HepG2 (cell line): ENCODE measurements around the gene ERFL. TPM values are rescaled to one million over a fixed set of nuclear protein-coding genes. Genes with fewer than 3 reads are reported as not detected.
A peak's percentile ranks its signal among the peaks of the same experiment; 100 is the strongest.

Source experiments
- ATAC-seq: fragments of 200-7000 bp; cut with Tn5 transposase; 3 replicates; pipeline ENCODE4 v1.9.1; 2020; ENCODE audit warnings: mild to moderate bottlenecking, moderate library complexity
- BruUV-seq: library from RNA; stranded (reverse); fragments of 400-500 nt; replicated peaks from 2 replicates; lab custom pipeline; 2021; lab: Mats Ljungman, UMichigan
- CTCF ChIA-PET: fragments of 300-600 bp; formaldehyde crosslinking; extraction: SDS; loops from one replicate; lab custom pipeline; 2021; ENCODE audit warnings: low total read pairs, inconsistent platforms, low intra/inter-chr PET ratio; lab: Yijun Ruan, JAX
- POLR2A ChIA-PET: fragments of 350-600 bp; sonication (Branson Sonifier 250); formaldehyde crosslinking; loops from one replicate; lab custom pipeline; 2020; ENCODE audit warnings: antibody characterized with exemption, inconsistent platforms; lab: Yijun Ruan, JAX
- DNase-seq: peaks from one replicate; pipeline ENCODE4 v3.0.0-alpha.2; 2015; ENCODE audit warnings: low spot score
- FAIRE-seq: peaks from 3 replicates; lab custom pipeline; 2011; peaks lifted over from hg19 to GRCh38; lab: Jason Lieb, UNC
- H2AFZ ChIP-seq: one replicate; pipeline ENCODE4 v1.6.1; 2011; ENCODE audit warnings: low read length, inconsistent platforms
- H3K27ac ChIP-seq: fragments of 300-600 bp; 3 replicates; pipeline ENCODE4 v1.8.0; 2011; ENCODE audit warnings: mixed run types, mild to moderate bottlenecking, mixed read lengths, low read length, inconsistent platforms; ENCODE audit not compliant: insufficient read depth; ENCODE audit errors: extremely low read length
- H3K27me3 ChIP-seq, 2 experiments: fragments of 200-600 bp in 1 of 2; 2 replicates in 1 of 2; 3 replicates in 1 of 2; pipeline versions ENCODE4 v1.6.0 to v1.8.0; 2011; ENCODE audit warnings: low read length in 2 of 2, mild to moderate bottlenecking in 2 of 2, moderate library complexity in 2 of 2, inconsistent platforms in 1 of 2; ENCODE audit not compliant: insufficient read depth in 2 of 2, control insufficient read depth in 1 of 2
- H3K36me3 ChIP-seq, 2 experiments: fragments of 200-600 bp in 1 of 2; replicated peaks in 1 of 2; 2 replicates in 1 of 2; 3 replicates in 1 of 2; pipeline versions ENCODE4 v1.5.1 to v1.8.0; 2011; ENCODE audit warnings: low read length in 2 of 2, inconsistent platforms in 1 of 2; ENCODE audit not compliant: insufficient read depth in 2 of 2, control insufficient read depth in 1 of 2
- H3K4me1 ChIP-seq: 2 replicates; pipeline ENCODE4 v1.5.1; 2012; ENCODE audit warnings: low read length, inconsistent platforms; ENCODE audit not compliant: insufficient read depth
- H3K4me2 ChIP-seq: 2 replicates; pipeline ENCODE4 v1.6.0; 2011; ENCODE audit warnings: low read depth, low read length, inconsistent platforms
- H3K4me3 ChIP-seq, 3 experiments: fragments of 200-600 bp in 1 of 3; sonication (generic), shearing (Covaris generic) in 1 of 3; replicated peaks in 1 of 3; 2 replicates each; pipeline ENCODE4 v1.5.1; 2011 to 2016; ENCODE audit warnings: low read length in 3 of 3, inconsistent platforms in 2 of 3, low read depth in 2 of 3, mild to moderate bottlenecking in 2 of 3, control low read depth in 1 of 3, mixed read lengths in 1 of 3; ENCODE audit not compliant: insufficient read depth in 1 of 3
- H3K79me2 ChIP-seq: one replicate; pipeline ENCODE4 v1.6.1; 2011; ENCODE audit warnings: low read length, inconsistent platforms; ENCODE audit not compliant: insufficient read depth
- H3K9ac ChIP-seq: 2 replicates; pipeline ENCODE4 v1.6.0; 2011; ENCODE audit warnings: mild to moderate bottlenecking, low read depth, low read length, inconsistent platforms; ENCODE audit not compliant: insufficient read depth
- H3K9me3 ChIP-seq: 2 replicates; pipeline ENCODE4 v1.5.1; 2012; ENCODE audit warnings: mild to moderate bottlenecking, low read length
- H4K20me1 ChIP-seq: 2 replicates; pipeline ENCODE4 v1.6.0; 2011; ENCODE audit warnings: inconsistent platforms, mild to moderate bottlenecking, low read length, moderate library complexity; ENCODE audit not compliant: insufficient read depth
- MTERF4 ChIP-seq: sonication (generic); formaldehyde crosslinking; IDR thresholded peaks from 2 replicates; pipeline ENCODE4 v1.8.0; 2023; ENCODE audit warnings: mild to moderate bottlenecking, missing genetic modification reagents
- NAIF1 ChIP-seq: sonication (generic); formaldehyde crosslinking; IDR thresholded peaks from 2 replicates; pipeline ENCODE4 v1.5.0; 2020; ENCODE audit warnings: mild to moderate bottlenecking, missing genetic modification reagents, borderline replicate concordance
- NFKBIZ ChIP-seq: IDR thresholded peaks from 2 replicates; pipeline ENCODE4 v1.6.1; 2018; ENCODE audit warnings: missing genetic modification reagents, missing compliant biosample characterization
- POLR2A ChIP-seq, 2 experiments: IDR thresholded peaks; 2 replicates each; pipeline ENCODE4 v1.6.1; 2011; ENCODE audit warnings: low read depth in 2 of 2, low read length in 2 of 2, mild to moderate bottlenecking in 1 of 2, moderate library complexity in 1 of 2; ENCODE audit not compliant: insufficient read depth in 1 of 2
- STAG1 ChIP-seq: sonication (generic); formaldehyde crosslinking; IDR thresholded peaks from 2 replicates; pipeline ENCODE4 v1.4.0; 2020; ENCODE audit warnings: missing genetic modification reagents
- ZEB1 ChIP-seq: IDR thresholded peaks from 2 replicates; pipeline ENCODE4 v1.6.1; 2012; ENCODE audit warnings: mild to moderate bottlenecking, low read depth, inconsistent platforms; ENCODE audit not compliant: insufficient replicate concordance
- ZKSCAN8 ChIP-seq: IDR thresholded peaks from 2 replicates; pipeline ENCODE4 v1.6.1; 2016; ENCODE audit warnings: borderline replicate concordance, missing genetic modification reagents, missing compliant biosample characterization
- ZNF292 ChIP-seq: sonication (generic); formaldehyde crosslinking; IDR thresholded peaks from 2 replicates; pipeline ENCODE4 v1.8.1; 2022; ENCODE audit warnings: mild to moderate bottlenecking, low read depth, missing genetic modification reagents, borderline replicate concordance
- WGBS: methylation state at CpG from one replicate; pipeline ENCODE4 v1.1.6; 2017; ENCODE audit warnings: low lambda C conversion rate; 5-methylcytosine and 5-hydroxymethylcytosine counted together
- in situ Hi-C: cut with HindIII; loops from 2 replicates; pipeline ENCODE4 v1.10.0; 2017; ENCODE audit warnings: low pct_unique_long_range_greater_than_20kb; ENCODE audit not compliant: extremely low pct_ligation_motif_present
- intact Hi-C: fragments of 100-400 bp; cut with micrococcal nuclease; formaldehyde crosslinking; loops from one replicate; pipeline ENCODE4 v1.10.0; 2022; ENCODE audit not compliant: unreplicated experiment
- microRNA-seq: library from miRNA; unstranded; fragments of <30 nt; microRNA quantifications from one replicate; pipeline ENCODE4, GENCODE V29; 2020
- polyA plus RNA-seq, 8 experiments: library from polyadenylated mRNA; depleted of rRNA in 3 of 8; stranded (reverse) in 7 of 8; unstranded in 1 of 8; fragments of >200 nt; fragmentation: Illumina TruSeq in 4 of 8; extraction: Trizol in 4 of 8; gene quantifications; 2 replicates each; pipeline versions ENCODE4 v1.2.1 to v1.2.3, GENCODE V29; 2011 to 2016; ENCODE audit warnings: low read depth in 4 of 8, missing spikeins in 1 of 8, mixed read lengths in 1 of 8; ENCODE audit not compliant: insufficient read depth in 1 of 8
- small RNA-seq, 3 experiments: library from RNA; depleted of rRNA; stranded (forward); fragments of <200 nt; gene quantifications; one replicate each; pipeline ENCODE3, GENCODE V24; 2012; ENCODE audit warnings: low read depth in 2 of 3, low replicate concordance in 1 of 3; ENCODE audit not compliant: insufficient read length in 3 of 3, insufficient read depth in 2 of 3
- total RNA-seq, 5 experiments: library from RNA; depleted of rRNA; stranded (reverse); fragments of >200 nt; fragmentation: Illumina TruSeq; extraction: Trizol; gene quantifications; 2 replicates each; pipeline ENCODE4 v1.2.3, GENCODE V29; 2016; ENCODE audit warnings: low read depth in 1 of 5

Gene ERFL
- total and polyA plus RNA-seq, 2 of the 13 experiments (the other 11 are each of a cell fraction or from before 2014, with no cell fraction given), result not detected

- Histone ChIP-seq H3K27ac (no peak overlapping the region), H3K9me3 (no peaks in the 10 kb centered on the region), H3K79me2 (peaks cover 41% of the 10 kb centered on the region), H3K27me3 (peaks cover 0 to 12% of the 10 kb centered on the region in 2 experiments; a peak in 2 of 5 replicates), H3K36me3 (peaks cover 15 to 35% of the 10 kb centered on the region in 2 experiments), H4K20me1 (peaks cover 34% of the 10 kb centered on the region), H3K4me3 (peak overlapping the region; percentile 17 to 99 (median 27); a peak in 3 of 6 replicates), H3K9ac (peak overlapping the region; percentile 40), H3K4me1 (peaks cover 38% of the 10 kb centered on the region), H2AFZ (no peak overlapping the region), H3K4me2 (peak overlapping the region; percentile 66)
- in situ Hi-C loops, result no loop called here
- ATAC-seq (no peak), FAIRE-seq (no peak), DNase-seq (no peak)
- BruUV-seq, result no TSS peak
- POLR2A ChIA-PET, result interaction anchor here (0.6 to 3.6 kb wide), 15 partner anchors 12 to 1511 kb away, joined by 3 to 72 read pairs (median 4); partner anchors contain the start of genes C19orf47, DMAC2, HNRNPUL1 and PLD3
- TF ChIP-seq ZEB1 (peak; percentile 50), NFKBIZ (no peak), ZNF292 (CRISPR knock-in tag) (0 out of 2 replicates have a peak, but pooled peaks have one; percentile 18), ZKSCAN8 (CRISPR knock-in tag) (no peak), MTERF4 (CRISPR knock-in tag) (no peak), STAG1 (CRISPR knock-in tag) (peak; percentile 41; the same call in 1 of the 2 replicates), POLR2A (IDR thresholded peaks at IDR 0.05; ENCODE audit: insufficient read depth in 1 of 2, low read depth in 2 of 2, low read length in 2 of 2) (peak in 1 of 2 experiments; percentile 45; a peak in 1 of 4 replicates), NAIF1 (CRISPR knock-in tag) (no peak)
- intact Hi-C loops, result no loop called here
- 9% methylated on average over 8 of the region's 8 CpGs for WGBS
- CTCF ChIA-PET, result interaction anchor here (1.3 kb wide), 1 partner anchor 75 kb away, joined by 4 read pairs; no protein-coding TSS in a partner anchor
These were observed 69.0 kb downstream of the ERFL start for GRCh38 chr19:41859213-41859617.

Small RNA genes lying within 50 kb of the gene (microRNA-seq; reads per million reads assigned to microRNA genes)
- gene MIR6797, result 0.85 reads per million

Small RNA genes lying within 50 kb of the gene (small RNA-seq; reads per million reads assigned to genes)
- gene MIR6797, result 0 reads per million in 3 experiments

Other genes with a start within 250 kb of the ERFL start
- not detected in 2 replicates for gene CEACAM7, start 240.2 kb downstream of the ERFL start, total RNA-seq (2016; rRNA removed; fragmentation: Illumina TruSeq; extraction: Trizol)
- gene CEACAM7, start 240.2 kb downstream of the ERFL start, polyA plus RNA-seq (2011; rRNA removed), result not detected in 2 replicates
- not detected in 2 replicates for gene CEACAM5, start 219.8 kb downstream of the ERFL start, total RNA-seq (2016; rRNA removed; fragmentation: Illumina TruSeq; extraction: Trizol)
- not detected in 2 replicates for gene CEACAM5, start 219.8 kb downstream of the ERFL start, polyA plus RNA-seq (2011; rRNA removed)
- gene CEACAM6, start 172.9 kb downstream of the ERFL start, total RNA-seq (2016; rRNA removed; fragmentation: Illumina TruSeq; extraction: Trizol), result not detected in 2 replicates
- gene CEACAM6, start 172.9 kb downstream of the ERFL start, polyA plus RNA-seq (2011; rRNA removed), result not detected in 2 replicates
- not detected in 2 replicates for gene CEACAM3, start 131.9 kb downstream of the ERFL start, total RNA-seq (2016; rRNA removed; fragmentation: Illumina TruSeq; extraction: Trizol)
- gene CEACAM3, start 131.9 kb downstream of the ERFL start, polyA plus RNA-seq (2011; rRNA removed), result not detected in 2 replicates
- gene LYPD4, start 83.8 kb downstream of the ERFL start, total RNA-seq (2016; rRNA removed; fragmentation: Illumina TruSeq; extraction: Trizol), result not detected in 2 replicates
- gene LYPD4, start 83.8 kb downstream of the ERFL start, polyA plus RNA-seq (2011; rRNA removed), result not detected in 2 replicates
- gene DMRTC2, start 83.4 kb downstream of the ERFL start, total RNA-seq (2016; rRNA removed; fragmentation: Illumina TruSeq; extraction: Trizol), result not detected in 2 replicates
- gene DMRTC2, start 83.4 kb downstream of the ERFL start, polyA plus RNA-seq (2011; rRNA removed), result not detected in 2 replicates
- 4,758 and 5,028 TPM in 2 replicates for gene RPS19, start 68.2 kb downstream of the ERFL start, total RNA-seq (2016; rRNA removed; fragmentation: Illumina TruSeq; extraction: Trizol)
- gene RPS19, start 68.2 kb downstream of the ERFL start, polyA plus RNA-seq (2011; rRNA removed), result 1,633 and 1,983 TPM in 2 replicates
- 0.27 and 0.33 TPM in 2 replicates for gene CD79A, start 51.2 kb downstream of the ERFL start, total RNA-seq (2016; rRNA removed; fragmentation: Illumina TruSeq; extraction: Trizol)
- 0.24 and 0.30 TPM in 2 replicates for gene CD79A, start 51.2 kb downstream of the ERFL start, polyA plus RNA-seq (2011; rRNA removed)
- 26.2 and 34.7 TPM in 2 replicates for gene ARHGEF1, start 45.3 kb downstream of the ERFL start, total RNA-seq (2016; rRNA removed; fragmentation: Illumina TruSeq; extraction: Trizol)
- 33.1 and 33.7 TPM in 2 replicates for gene ARHGEF1, start 45.3 kb downstream of the ERFL start, polyA plus RNA-seq (2011; rRNA removed)
- 20.7 and 37.4 TPM in 2 replicates for gene RABAC1, start 30.9 kb upstream of the ERFL start, total RNA-seq (2016; rRNA removed; fragmentation: Illumina TruSeq; extraction: Trizol)
- gene RABAC1, start 30.9 kb upstream of the ERFL start, polyA plus RNA-seq (2011; rRNA removed), result 74.0 and 91.2 TPM in 2 replicates
- gene ATP1A3, start 65.8 kb upstream of the ERFL start, total RNA-seq (2016; rRNA removed; fragmentation: Illumina TruSeq; extraction: Trizol), result 0.04 TPM in 1 of 2 replicates, not detected in the other
- gene ATP1A3, start 65.8 kb upstream of the ERFL start, polyA plus RNA-seq (2011; rRNA removed), result 0.01 TPM in 1 of 2 replicates, not detected in the other
- gene GRIK5, start 141.8 kb upstream of the ERFL start, total RNA-seq (2016; rRNA removed; fragmentation: Illumina TruSeq; extraction: Trizol), result not detected in 2 replicates
- 0.05 TPM in 1 of 2 replicates, not detected in the other for gene GRIK5, start 141.8 kb upstream of the ERFL start, polyA plus RNA-seq (2011; rRNA removed)
- gene ZNF574, start 147.7 kb upstream of the ERFL start, total RNA-seq (2016; rRNA removed; fragmentation: Illumina TruSeq; extraction: Trizol), result 7.9 and 8.2 TPM in 2 replicates
- 7.7 and 9.5 TPM in 2 replicates for gene ZNF574, start 147.7 kb upstream of the ERFL start, polyA plus RNA-seq (2011; rRNA removed)
- 0.03 and 0.09 TPM in 2 replicates for gene POU2F2, start 204.0 kb upstream of the ERFL start, total RNA-seq (2016; rRNA removed; fragmentation: Illumina TruSeq; extraction: Trizol)
- gene POU2F2, start 204.0 kb upstream of the ERFL start, polyA plus RNA-seq (2011; rRNA removed), result 0.17 and 0.25 TPM in 2 replicates